H1 (cell line): ENCODE measurements around the gene FAM111A. TPM values are rescaled to one million over a fixed set of nuclear protein-coding genes. Genes with fewer than 3 reads are reported as not detected.

Experiments used
- CTCF ChIA-PET: fragments of 300-600 bp; sonication (Branson Sonifier 250); formaldehyde crosslinking; loops from one replicate; lab custom pipeline; 2021; ENCODE audit not compliant: partially characterized antibody; lab: Charles Lee
- POLR2A ChIA-PET: fragments of 300-600 bp; sonication (Branson Sonifier 250); formaldehyde crosslinking; loops from one replicate; lab custom pipeline; 2021; ENCODE audit warnings: inconsistent platforms; ENCODE audit not compliant: partially characterized antibody; lab: Charles Lee
- DNase-seq, 2 experiments: peaks; one replicate each; pipeline versions ENCODE4 v3.0.0 to v3.0.0-alpha.2; 2010 to 2022; ENCODE audit warnings: low spot score in 2 of 2, low read depth in 1 of 2, mixed read lengths in 1 of 2
- FAIRE-seq: peaks from 2 replicates; lab custom pipeline; 2011; peaks lifted over from hg19 to GRCh38; lab: Jason Lieb, UNC
- H2AFZ ChIP-seq: 2 replicates; pipeline ENCODE4 v1.8.1; 2012; ENCODE audit warnings: low read length, inconsistent platforms
- H2AK5ac ChIP-seq: 2 replicates; pipeline ENCODE4 v1.6.1; 2013; ENCODE audit warnings: low read depth, low read length
- H2BK120ac ChIP-seq: replicated peaks from 2 replicates; pipeline ENCODE3; 2013; ENCODE audit warnings: low read depth, low read length, inconsistent platforms
- H2BK12ac ChIP-seq: 2 replicates; pipeline ENCODE4 v1.6.1; 2013; ENCODE audit warnings: low read depth, low read length
- H2BK15ac ChIP-seq: 2 replicates; pipeline ENCODE4 v1.6.1; 2013; ENCODE audit warnings: low read length
- H2BK20ac ChIP-seq: 2 replicates; pipeline ENCODE4 v1.6.1; 2013; ENCODE audit warnings: low read length
- H2BK5ac ChIP-seq: 2 replicates; pipeline ENCODE4 v1.6.1; 2013; ENCODE audit warnings: low read depth, low read length
- H3K14ac ChIP-seq: 2 replicates; pipeline ENCODE4 v1.6.1; 2013; ENCODE audit warnings: inconsistent platforms; ENCODE audit not compliant: insufficient read length
- H3K18ac ChIP-seq: 2 replicates; pipeline ENCODE4 v1.6.1; 2013; ENCODE audit warnings: low read length; ENCODE audit errors: extremely low read depth
- H3K23ac ChIP-seq: 2 replicates; pipeline ENCODE4 v1.6.1; 2013; ENCODE audit warnings: inconsistent platforms; ENCODE audit not compliant: insufficient read length
- H3K23me2 ChIP-seq: 2 replicates; pipeline ENCODE4 v1.6.1; 2013; ENCODE audit warnings: low read depth, low read length
- H3K27ac ChIP-seq: 2 replicates; pipeline ENCODE4 v1.6.1; 2011; ENCODE audit warnings: low read depth, low read length, inconsistent platforms
- H3K27me3 ChIP-seq, 4 experiments: replicated peaks in 1 of 4; 1 replicate in 1 of 4; 2 replicates in 3 of 4; pipeline versions ENCODE4 v1.6.1 to v1.8.1; 2011 to 2013; ENCODE audit warnings: low read length in 3 of 4, mild to moderate bottlenecking in 3 of 4, inconsistent platforms in 2 of 4, mixed read lengths in 2 of 4, moderate library complexity in 1 of 4; ENCODE audit not compliant: control insufficient read depth in 3 of 4, insufficient read depth in 3 of 4; ENCODE audit errors: extremely low read depth in 1 of 4
- H3K36me3 ChIP-seq, 4 experiments: 2 replicates each; pipeline versions ENCODE4 v1.6.1 to v1.8.1; 2011 to 2013; ENCODE audit warnings: mild to moderate bottlenecking in 4 of 4, low read length in 3 of 4, moderate library complexity in 2 of 4, control low read depth in 1 of 4, inconsistent platforms in 1 of 4; ENCODE audit not compliant: insufficient read depth in 4 of 4, control insufficient read depth in 2 of 4
- H3K4ac ChIP-seq: replicated peaks from 2 replicates; pipeline ENCODE3; 2013; ENCODE audit warnings: low read length, low read depth, mixed read lengths, inconsistent platforms; ENCODE audit not compliant: insufficient read length
- H3K4me1 ChIP-seq, 4 experiments: replicated peaks in 1 of 4; 1 replicate in 1 of 4; 2 replicates in 3 of 4; pipeline versions ENCODE4 v1.6.1 to v1.8.1; 2011 to 2013; ENCODE audit warnings: low read length in 3 of 4, inconsistent platforms in 2 of 4, mixed read lengths in 1 of 4; ENCODE audit not compliant: insufficient read depth in 4 of 4, control insufficient read depth in 3 of 4
- H3K4me2 ChIP-seq, 2 experiments: 2 replicates each; pipeline versions ENCODE4 v1.6.1 to v1.8.1; 2011 to 2013; ENCODE audit warnings: low read depth in 2 of 2, low read length in 2 of 2, control low read depth in 1 of 2, inconsistent platforms in 1 of 2, mild to moderate bottlenecking in 1 of 2; ENCODE audit not compliant: insufficient read depth in 1 of 2
- H3K4me3 ChIP-seq, 4 experiments: fragments of 200-600, 300-600 bp in 1 of 4; sonication (generic), shearing (Covaris generic), sonication (Bioruptor Twin) in 1 of 4; 2 replicates each; pipeline versions ENCODE4 v1.5.1 to v1.8.1; 2011 to 2016; ENCODE audit warnings: low read length in 4 of 4, low read depth in 3 of 4, control low read depth in 2 of 4, inconsistent platforms in 2 of 4, mild to moderate bottlenecking in 2 of 4, mixed read lengths in 1 of 4, moderate library complexity in 1 of 4; ENCODE audit not compliant: insufficient read depth in 2 of 4; ENCODE audit errors: extremely low read depth in 1 of 4
- H3K56ac ChIP-seq: replicated peaks from 2 replicates; pipeline ENCODE3; 2013; ENCODE audit warnings: low read depth, mild to moderate bottlenecking, mixed read lengths, low read length, inconsistent platforms; ENCODE audit not compliant: insufficient read length
- H3K79me1 ChIP-seq: 2 replicates; pipeline ENCODE4 v1.6.1; 2013; ENCODE audit warnings: low read depth, low read length, control low read depth
- H3K79me2 ChIP-seq, 2 experiments: 2 replicates each; pipeline versions ENCODE4 v1.6.1 to v1.8.1; 2012 to 2013; ENCODE audit warnings: low read length in 2 of 2, mild to moderate bottlenecking in 2 of 2, inconsistent platforms in 1 of 2; ENCODE audit not compliant: insufficient read depth in 2 of 2, control insufficient read depth in 1 of 2
- H3K9ac ChIP-seq, 4 experiments: replicated peaks in 1 of 4; 1 replicate in 1 of 4; 2 replicates in 3 of 4; pipeline versions ENCODE4 v1.6.1 to v1.8.1; 2011 to 2013; ENCODE audit warnings: low read depth in 3 of 4, low read length in 3 of 4, control low read depth in 2 of 4, mild to moderate bottlenecking in 2 of 4, moderate library complexity in 2 of 4, inconsistent platforms in 1 of 4; ENCODE audit errors: extremely low read depth in 1 of 4
- H3K9me3 ChIP-seq, 2 experiments: 2 replicates each; pipeline versions ENCODE4 v1.6.1 to v1.8.1; 2012 to 2013; ENCODE audit warnings: mild to moderate bottlenecking in 2 of 2, moderate library complexity in 2 of 2, control low read depth in 1 of 2, inconsistent platforms in 1 of 2, low read depth in 1 of 2, low read length in 1 of 2, mixed read lengths in 1 of 2; ENCODE audit not compliant: insufficient read depth in 2 of 2
- H4K20me1 ChIP-seq, 2 experiments: replicated peaks in 1 of 2; 2 replicates each; pipeline versions ENCODE3 to v1.8.1; 2011 to 2013; ENCODE audit warnings: inconsistent platforms in 2 of 2, low read length in 2 of 2, mild to moderate bottlenecking in 1 of 2; ENCODE audit not compliant: insufficient read depth in 2 of 2, control insufficient read depth in 1 of 2
- H4K5ac ChIP-seq: 2 replicates; pipeline ENCODE4 v1.6.1; 2013; ENCODE audit warnings: low read length, low read depth, mixed read lengths, inconsistent platforms; ENCODE audit not compliant: insufficient read length
- H4K8ac ChIP-seq: 2 replicates; pipeline ENCODE4 v1.8.0; 2013; ENCODE audit warnings: mild to moderate bottlenecking, moderate library complexity, low read length, inconsistent platforms; ENCODE audit not compliant: insufficient read depth; ENCODE audit errors: extremely low read depth
- H4K91ac ChIP-seq: replicated peaks from 2 replicates; pipeline ENCODE3; 2013; ENCODE audit warnings: low read length, mixed read lengths, inconsistent platforms; ENCODE audit not compliant: insufficient read length
- EP300 ChIP-seq, 2 experiments: IDR thresholded peaks; 1 replicate in 1 of 2; 2 replicates in 1 of 2; pipeline ENCODE4 v1.6.1; 2011 to 2012; ENCODE audit warnings: low read depth in 2 of 2, low read length in 2 of 2, mild to moderate bottlenecking in 2 of 2, borderline replicate concordance in 1 of 2, inconsistent platforms in 1 of 2, moderate library complexity in 1 of 2
- RAD21 ChIP-seq, 2 experiments: IDR thresholded peaks in 1 of 2; conservative IDR thresholded peaks in 1 of 2; 2 replicates each; pipeline ENCODE4 v1.6.1; 2011; ENCODE audit warnings: low read depth in 2 of 2, low read length in 2 of 2, improper control_type of control experiment in 1 of 2, inconsistent platforms in 1 of 2, mild to moderate bottlenecking in 1 of 2, moderate library complexity in 1 of 2
- SIX5 ChIP-seq: IDR thresholded peaks from 2 replicates; pipeline ENCODE4 v1.6.1; 2011; ENCODE audit warnings: mild to moderate bottlenecking, low read depth, low read length
- TBP ChIP-seq: IDR thresholded peaks from 2 replicates; pipeline ENCODE4 v1.6.1; 2011; ENCODE audit warnings: low read depth, low read length, improper control_type of control experiment
- WGBS, 2 experiments: shearing (Covaris generic) in 1 of 2; methylation state at CpG; one replicate each; pipeline versions ENCODE4 v1.1.6 to v1.1.7; 2013 to 2015; ENCODE audit warnings: low lambda C conversion rate in 2 of 2, mixed read lengths in 2 of 2, inconsistent platforms in 1 of 2, low coverage in 1 of 2, missing lambda C conversion rate in 1 of 2; ENCODE audit not compliant: insufficient replicate concordance in 2 of 2, insufficient coverage in 1 of 2, insufficient read length in 1 of 2; ENCODE audit errors: extremely low coverage in 1 of 2, missing lambda C conversion rate in 1 of 2; 5-methylcytosine and 5-hydroxymethylcytosine counted together
- polyA plus RNA-seq, 7 experiments: library from polyadenylated mRNA; depleted of rRNA in 3 of 7; stranded (reverse) in 5 of 7; unstranded in 2 of 7; fragments of >200 nt in 5 of 7; fragments of 200-250 nt in 2 of 7; gene quantifications; 1 replicate in 5 of 7; 2 replicates in 1 of 7; 4 replicates in 1 of 7; pipeline versions ENCODE4 v1.2.1 to v1.2.3, GENCODE V29; 2011 to 2013; ENCODE audit warnings: missing spikeins in 2 of 7, mixed read lengths in 2 of 7
- total RNA-seq: library from RNA; stranded (reverse); fragmentation: NEBNext Ultra II Directional; extraction: Animal tissue kit (Norgen Biotek cat#: 25700); gene quantifications from 2 replicates; pipeline ENCODE4 v1.2.1, GENCODE V29; 2021
- TF ChIP-seq, protein P1 (sequence below), 3 experiments: IDR thresholded peaks; 1 replicate in 2 of 3; 2 replicates in 1 of 3; pipeline versions ENCODE4 v1.5.1 to v1.6.1; 2011; ENCODE audit warnings: low read length in 3 of 3, mild to moderate bottlenecking in 3 of 3, inconsistent platforms in 2 of 3, low read depth in 1 of 3, moderate library complexity in 1 of 3; ENCODE audit not compliant: insufficient read depth in 1 of 3; ENCODE audit errors: control extremely low read depth in 1 of 3
- TF ChIP-seq, protein P2 (sequence below): IDR thresholded peaks from 2 replicates; pipeline ENCODE4 v1.6.1; 2012; ENCODE audit warnings: inconsistent platforms

FAM111A gene
- total and polyA plus RNA-seq, 2 of the 8 experiments (the other 6 are each of a cell fraction or from before 2014, with no cell fraction given), result 10.2 to 29.9 TPM

DNA sequence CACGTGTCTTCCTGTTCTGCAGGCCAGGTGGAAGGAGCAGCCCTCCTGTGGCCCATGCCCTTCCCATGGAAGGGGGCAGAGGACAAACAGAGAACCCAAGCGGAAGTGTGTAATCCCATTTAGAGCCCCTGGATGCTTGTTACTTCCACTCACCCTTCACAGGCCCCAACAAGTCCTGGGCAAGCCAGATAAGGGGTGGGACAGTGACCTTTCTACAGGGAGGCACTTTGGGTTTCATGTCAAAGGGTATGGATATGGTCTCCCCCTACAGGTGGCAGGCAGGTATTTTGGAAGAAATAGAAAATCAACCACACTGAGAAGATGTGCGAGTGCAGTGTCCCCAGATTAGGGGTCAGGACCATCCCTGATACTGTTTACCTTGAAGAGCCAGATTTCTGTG lies 58.7 kb downstream of the FAM111A start:
- no peaks in the 10 kb centered on the region for H3K79me1 ChIP-seq
- POLR2A ChIA-PET, result interaction anchor here (3.1 kb wide), 1 partner anchor 30 kb away, joined by 12 read pairs; the partner anchor contains the start of gene DTX4
- no peak overlapping the region for H2BK15ac ChIP-seq
- no peak overlapping the region for H4K5ac ChIP-seq
- peak overlapping the region; percentile 28; the same call in 1 of the 2 replicates for H2BK5ac ChIP-seq
- H3K23me2 ChIP-seq, result no peaks in the 10 kb centered on the region
- H3K79me2 ChIP-seq, result no peaks in the 10 kb centered on the region
- no peak for DNase-seq
- WGBS, 2 experiments, result 89% methylated on average over 3 of the region's 3 CpGs; no CpG with 5 or more reads in 1 of the 2 experiments
- no peak overlapping the region for H2BK20ac ChIP-seq
- no peaks in the 10 kb centered on the region for H3K27me3 ChIP-seq
- no peak overlapping the region for H2AK5ac ChIP-seq
- no peak overlapping the region for H2AFZ ChIP-seq
- no peaks in the 10 kb centered on the region for H4K20me1 ChIP-seq
- no peak overlapping the region for H3K14ac ChIP-seq
- no peak overlapping the region for H2BK120ac ChIP-seq
- H4K8ac ChIP-seq, result no peak overlapping the region
- H3K56ac ChIP-seq, result no peak overlapping the region
- TF ChIP-seq, protein P1, sequence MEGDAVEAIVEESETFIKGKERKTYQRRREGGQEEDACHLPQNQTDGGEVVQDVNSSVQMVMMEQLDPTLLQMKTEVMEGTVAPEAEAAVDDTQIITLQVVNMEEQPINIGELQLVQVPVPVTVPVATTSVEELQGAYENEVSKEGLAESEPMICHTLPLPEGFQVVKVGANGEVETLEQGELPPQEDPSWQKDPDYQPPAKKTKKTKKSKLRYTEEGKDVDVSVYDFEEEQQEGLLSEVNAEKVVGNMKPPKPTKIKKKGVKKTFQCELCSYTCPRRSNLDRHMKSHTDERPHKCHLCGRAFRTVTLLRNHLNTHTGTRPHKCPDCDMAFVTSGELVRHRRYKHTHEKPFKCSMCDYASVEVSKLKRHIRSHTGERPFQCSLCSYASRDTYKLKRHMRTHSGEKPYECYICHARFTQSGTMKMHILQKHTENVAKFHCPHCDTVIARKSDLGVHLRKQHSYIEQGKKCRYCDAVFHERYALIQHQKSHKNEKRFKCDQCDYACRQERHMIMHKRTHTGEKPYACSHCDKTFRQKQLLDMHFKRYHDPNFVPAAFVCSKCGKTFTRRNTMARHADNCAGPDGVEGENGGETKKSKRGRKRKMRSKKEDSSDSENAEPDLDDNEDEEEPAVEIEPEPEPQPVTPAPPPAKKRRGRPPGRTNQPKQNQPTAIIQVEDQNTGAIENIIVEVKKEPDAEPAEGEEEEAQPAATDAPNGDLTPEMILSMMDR (IDR thresholded peaks at IDR 0.05; ENCODE audit: control extremely low read depth in 1 of 3, insufficient read depth in 1 of 3, low read depth in 1 of 3, low read length in 3 of 3), result peak; percentile 17 to 61 (median 44)
- TF ChIP-seq TBP, result no peak
- no peak for TF ChIP-seq SIX5
- TF ChIP-seq, protein P2, sequence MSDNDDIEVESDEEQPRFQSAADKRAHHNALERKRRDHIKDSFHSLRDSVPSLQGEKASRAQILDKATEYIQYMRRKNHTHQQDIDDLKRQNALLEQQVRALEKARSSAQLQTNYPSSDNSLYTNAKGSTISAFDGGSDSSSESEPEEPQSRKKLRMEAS, result no peak
- TF ChIP-seq EP300 (IDR thresholded peaks at IDR 0.05; ENCODE audit: borderline replicate concordance in 1 of 2, low read depth in 2 of 2, low read length in 2 of 2), result no peak
- peak; percentile 44 to 48 for TF ChIP-seq RAD21 (IDR thresholded peaks at IDR 0.05 in 1 of 2, conservative IDR thresholded peaks at IDR 0.05 in 1 of 2; ENCODE audit: low read depth in 2 of 2, low read length in 2 of 2)
- TF ChIP-seq, all 59 proteins: peak for 2
- no peak overlapping the region for H3K18ac ChIP-seq
- H3K4me2 ChIP-seq, result no peak overlapping the region
- H4K91ac ChIP-seq, result no peak overlapping the region
- H3K4me3 ChIP-seq, result no peak overlapping the region
- no peak overlapping the region for H3K27ac ChIP-seq
- H3K9me3 ChIP-seq, result peaks cover 2 to 6% of the 10 kb centered on the region in 2 experiments; a peak in 3 of 4 replicates
- FAIRE-seq, result no peak
- H2BK12ac ChIP-seq, result no peak overlapping the region
- no peaks in the 10 kb centered on the region; a peak in 1 of 7 replicates for H3K4me1 ChIP-seq
- CTCF ChIA-PET, result interaction anchor here (0.5 to 8.2 kb wide), 27 partner anchors 8 to 648 kb away, joined by 3 to 141 read pairs (median 4); partner anchors contain the start of genes DTX4 and OR5A1
- H3K23ac ChIP-seq, result no peak overlapping the region
- H3K9ac ChIP-seq, result no peak overlapping the region
- peaks cover 6 to 33% (median 21%) of the 10 kb centered on the region in 4 experiments; a peak in 7 of 8 replicates for H3K36me3 ChIP-seq
- H3K4ac ChIP-seq, result no peak overlapping the region
